Measurements from ENCODE around the gene RERE.
"Not testable (repeated sequence)": the region's sequence is repeated elsewhere in the genome, so short reads cannot be mapped to it uniquely, and the experiment has no call there.

RERE gene

DNA sequence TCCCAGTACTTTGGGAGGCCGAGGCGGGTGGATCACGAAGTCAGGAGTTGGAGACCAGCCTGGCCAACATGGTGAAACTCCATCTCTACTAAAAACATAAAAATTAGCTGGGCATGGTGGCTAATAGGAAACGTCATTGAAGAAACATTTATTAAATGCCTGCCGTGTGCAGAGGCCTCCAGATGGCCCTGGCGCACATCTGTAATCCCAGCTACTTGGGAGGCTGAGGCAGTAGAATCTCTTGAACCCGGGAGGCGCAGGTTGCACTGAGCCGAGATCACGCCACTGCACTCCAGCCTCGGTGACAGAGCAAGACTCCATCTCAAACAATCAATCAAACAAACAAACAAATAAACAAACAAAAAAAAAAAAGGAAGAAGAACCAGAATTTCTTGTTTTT is 368.9 kb downstream of the RERE start:
- peak overlapping the region; percentile 39 for H3K9ac ChIP-seq (ENCODE audit: low read length)
- H3K4me3 ChIP-seq (ENCODE audit: low read depth, low read length); H3K9me3 ChIP-seq (ENCODE audit: control insufficient read depth, insufficient read depth, low read depth, low read length); H3K27me3 ChIP-seq (ENCODE audit: control insufficient read depth, insufficient read depth, low read length); H3K27ac ChIP-seq (ENCODE audit: low read depth, low read length): not testable (repeated sequence)
- peaks cover 13% of the 10 kb centered on the region for H3K36me3 ChIP-seq (ENCODE audit: control insufficient read depth, insufficient read depth, low read length)
- peaks cover 39% of the 10 kb centered on the region for H3K4me1 ChIP-seq (ENCODE audit: control insufficient read depth, insufficient read depth, low read length)

DNA sequence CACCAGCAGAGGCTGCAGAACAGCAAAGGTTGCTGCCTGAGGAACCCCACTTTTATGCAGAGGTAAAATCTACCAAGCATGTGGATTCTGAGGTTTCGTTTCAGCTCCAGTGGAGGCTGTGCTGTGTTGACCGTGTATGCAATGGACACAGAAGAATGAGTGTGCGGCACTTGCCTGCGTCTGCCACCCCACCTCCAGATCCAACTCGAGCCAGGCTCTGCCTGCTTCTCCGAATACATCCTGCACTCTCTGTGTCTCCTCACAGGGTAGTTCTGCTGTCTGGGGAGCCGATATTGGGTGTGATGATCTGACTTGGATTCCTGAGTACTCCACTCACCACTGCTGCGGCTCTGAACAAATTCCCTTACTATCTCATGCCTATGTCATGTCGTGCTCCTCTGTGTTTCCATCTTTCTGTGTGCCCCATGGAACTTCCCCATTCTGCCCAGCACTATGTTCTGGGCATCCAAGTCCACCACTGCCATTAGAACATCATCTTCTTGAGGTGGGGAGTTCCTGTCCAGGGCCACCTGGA is 369.8 kb downstream of the RERE start:
- Histone ChIP-seq H3K36me3 (ENCODE audit: control insufficient read depth, insufficient read depth, low read length) (peaks cover 13% of the 10 kb centered on the region), H3K4me1 (ENCODE audit: control insufficient read depth, insufficient read depth, low read length) (peaks cover 42% of the 10 kb centered on the region), H3K9ac (ENCODE audit: low read length) (no peak overlapping the region), H3K27ac (ENCODE audit: low read depth, low read length) (no peak overlapping the region), H3K27me3 (ENCODE audit: control insufficient read depth, insufficient read depth, low read length) (no peaks in the 10 kb centered on the region), H3K9me3 (ENCODE audit: control insufficient read depth, insufficient read depth, low read depth, low read length) (peaks cover 2% of the 10 kb centered on the region; the same call in 1 of the 2 replicates), H3K4me3 (ENCODE audit: low read depth, low read length) (no peak overlapping the region)

DNA sequence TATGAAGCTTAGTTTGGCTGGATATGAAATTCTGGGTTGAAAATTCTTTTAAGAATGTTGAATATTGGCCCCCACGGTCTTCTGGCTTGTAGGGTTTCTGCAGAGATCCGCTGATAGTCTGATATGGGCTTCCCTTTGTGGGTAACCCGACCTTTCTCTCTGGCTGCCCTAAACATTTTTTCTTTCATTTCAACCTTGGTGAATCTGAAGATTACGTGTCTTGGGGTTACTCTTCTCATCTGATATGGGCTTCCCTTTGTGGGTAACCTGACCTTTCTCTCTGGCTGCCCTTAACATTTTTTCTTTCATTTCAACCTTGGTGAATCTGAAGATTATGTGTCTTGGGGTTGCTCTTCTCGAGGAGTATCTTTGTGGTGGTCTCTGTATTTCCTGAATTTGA is 371.3 kb downstream of the RERE start:
- not testable (repeated sequence) for H3K9me3 ChIP-seq (ENCODE audit: control insufficient read depth, insufficient read depth, low read depth, low read length); H3K27ac ChIP-seq (ENCODE audit: low read depth, low read length); H3K27me3 ChIP-seq (ENCODE audit: control insufficient read depth, insufficient read depth, low read length); H3K4me3 ChIP-seq (ENCODE audit: low read depth, low read length); H3K9ac ChIP-seq (ENCODE audit: low read length)
- H3K36me3 ChIP-seq (ENCODE audit: control insufficient read depth, insufficient read depth, low read length), result peaks cover 13% of the 10 kb centered on the region
- peaks cover 45% of the 10 kb centered on the region for H3K4me1 ChIP-seq (ENCODE audit: control insufficient read depth, insufficient read depth, low read length)

DNA sequence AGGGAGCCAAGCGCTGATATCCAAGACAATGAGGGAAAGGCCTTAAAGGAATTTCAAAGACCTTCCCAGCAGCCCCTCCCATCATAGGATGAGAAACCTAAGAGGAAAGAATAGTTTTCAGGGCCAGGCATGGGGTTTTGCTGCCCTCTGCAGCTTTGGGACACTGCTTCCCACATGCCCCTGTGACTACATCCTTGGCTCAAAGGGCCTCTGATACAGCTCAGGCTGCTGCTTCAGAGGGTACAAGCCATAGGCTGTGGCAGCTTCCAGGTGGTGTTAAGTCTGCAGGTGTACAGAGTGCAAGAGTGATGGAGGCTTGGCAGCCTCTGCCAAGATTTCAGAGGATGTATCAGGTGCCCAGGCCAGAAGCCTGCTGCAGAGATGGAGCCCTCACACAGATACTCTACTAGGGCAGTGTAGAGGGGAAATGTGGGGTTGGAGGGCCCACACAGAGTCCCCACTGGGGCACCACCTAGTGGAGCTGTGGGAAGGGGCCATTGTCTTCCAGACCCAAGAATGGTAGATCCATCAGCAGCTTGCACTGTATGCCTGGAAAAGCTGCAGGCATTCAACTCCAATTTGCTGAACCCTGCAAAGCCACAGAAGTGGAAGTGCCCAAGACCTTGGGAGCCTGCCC is 373.8 kb downstream of the RERE start:
- Histone ChIP-seq H3K4me3 (ENCODE audit: low read depth, low read length) (no peak overlapping the region), H3K9me3 (ENCODE audit: control insufficient read depth, insufficient read depth, low read depth, low read length) (peaks cover 3% of the 10 kb centered on the region; the same call in 1 of the 2 replicates), H3K36me3 (ENCODE audit: control insufficient read depth, insufficient read depth, low read length) (peaks cover 9% of the 10 kb centered on the region), H3K4me1 (ENCODE audit: control insufficient read depth, insufficient read depth, low read length) (peaks cover 36% of the 10 kb centered on the region), H3K27me3 (ENCODE audit: control insufficient read depth, insufficient read depth, low read length) (no peaks in the 10 kb centered on the region), H3K27ac (ENCODE audit: low read depth, low read length) (no peak overlapping the region), H3K9ac (ENCODE audit: low read length) (no peak overlapping the region)

DNA sequence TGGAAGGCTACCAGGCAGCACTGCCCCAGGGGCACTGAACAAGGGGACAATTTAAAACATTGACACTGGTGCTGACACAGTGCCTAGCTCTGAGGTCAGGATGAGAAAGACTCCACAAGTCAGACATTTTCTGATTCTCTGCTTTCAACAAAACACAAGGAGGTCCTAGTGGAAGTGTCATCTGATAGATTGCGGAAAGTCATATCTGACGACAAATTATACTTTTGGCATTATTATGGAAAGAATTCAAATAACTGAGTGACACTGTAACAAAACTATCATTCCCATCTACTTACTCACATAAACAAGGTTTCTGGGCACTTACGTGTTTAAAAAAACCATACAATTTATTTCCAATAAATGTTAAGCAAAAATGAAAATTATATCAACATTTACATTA is 376.0 kb downstream of the RERE start:
- Histone ChIP-seq H3K36me3 (ENCODE audit: control insufficient read depth, insufficient read depth, low read length) (no peaks in the 10 kb centered on the region), H3K27me3 (ENCODE audit: control insufficient read depth, insufficient read depth, low read length) (no peaks in the 10 kb centered on the region), H3K27ac (ENCODE audit: low read depth, low read length) (no peak overlapping the region), H3K4me1 (ENCODE audit: control insufficient read depth, insufficient read depth, low read length) (peaks cover 53% of the 10 kb centered on the region), H3K4me3 (ENCODE audit: low read depth, low read length) (no peak overlapping the region), H3K9me3 (ENCODE audit: control insufficient read depth, insufficient read depth, low read depth, low read length) (peaks cover 3% of the 10 kb centered on the region; the same call in 1 of the 2 replicates), H3K9ac (ENCODE audit: low read length) (no peak overlapping the region)

DNA sequence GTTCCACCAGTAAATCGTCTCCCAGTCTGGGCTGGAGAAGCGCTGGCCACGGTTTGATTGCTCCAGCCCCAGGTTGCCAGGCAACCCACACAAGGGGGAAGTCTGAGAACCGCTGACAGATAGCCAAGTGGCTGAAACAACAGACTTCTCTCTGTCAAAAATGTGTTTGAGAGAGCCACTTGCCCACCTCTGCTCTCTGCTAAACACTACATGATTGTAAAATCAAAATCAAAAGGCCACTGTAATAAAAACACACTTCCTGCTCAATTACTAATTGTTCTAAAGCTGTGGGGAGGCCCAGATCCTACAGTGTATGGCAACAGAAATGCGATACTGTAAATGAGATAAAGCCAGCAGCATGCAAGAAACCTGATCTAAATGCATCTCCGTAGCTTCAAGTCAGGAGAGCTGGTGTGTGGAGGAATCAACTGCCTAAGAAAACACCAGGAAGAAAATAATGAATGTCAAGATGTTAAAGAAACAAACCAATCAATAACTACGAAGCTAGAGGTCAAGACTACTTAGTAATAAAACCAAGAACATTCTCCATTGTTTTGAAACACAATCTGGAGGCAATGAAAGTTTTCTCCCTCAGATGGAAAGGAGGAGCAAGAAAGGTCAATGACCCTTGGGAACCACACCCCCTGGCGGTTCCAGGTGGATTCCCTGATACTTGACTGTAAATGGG is 378.3 kb downstream of the RERE start:
- Histone ChIP-seq H3K9me3 (ENCODE audit: control insufficient read depth, insufficient read depth, low read depth, low read length) (peaks cover 3% of the 10 kb centered on the region; the same call in 1 of the 2 replicates), H3K27ac (ENCODE audit: low read depth, low read length) (0 out of 2 replicates have a peak overlapping the region, but pooled peaks have one; percentile 11), H3K36me3 (ENCODE audit: control insufficient read depth, insufficient read depth, low read length) (no peaks in the 10 kb centered on the region), H3K27me3 (ENCODE audit: control insufficient read depth, insufficient read depth, low read length) (no peaks in the 10 kb centered on the region), H3K9ac (ENCODE audit: low read length) (peak overlapping the region; percentile 10), H3K4me3 (ENCODE audit: low read depth, low read length) (no peak overlapping the region), H3K4me1 (ENCODE audit: control insufficient read depth, insufficient read depth, low read length) (peaks cover 43% of the 10 kb centered on the region)

DNA sequence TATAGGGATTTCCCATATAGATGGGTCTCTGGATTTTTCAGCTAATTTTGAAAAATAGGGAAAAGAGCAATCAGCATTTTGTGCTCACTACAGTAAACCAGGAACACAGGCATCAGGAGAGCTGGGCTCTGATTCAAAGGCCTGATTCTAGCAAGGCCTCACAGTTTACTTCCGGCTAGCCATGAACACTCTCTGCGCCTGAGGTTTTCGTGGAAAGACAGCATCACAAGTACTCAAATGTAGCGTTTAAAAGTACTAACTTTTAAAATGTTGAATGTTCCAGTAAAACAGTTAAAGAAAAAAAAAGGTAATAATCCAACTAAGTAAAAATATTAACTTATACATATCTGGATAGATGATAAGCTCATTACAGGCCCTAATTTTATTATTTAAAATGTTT is 379.0 kb downstream of the RERE start:
- H3K4me1 ChIP-seq (ENCODE audit: control insufficient read depth, insufficient read depth, low read length), result peaks cover 37% of the 10 kb centered on the region
- no peak overlapping the region for H3K9ac ChIP-seq (ENCODE audit: low read length)
- H3K27ac ChIP-seq (ENCODE audit: low read depth, low read length), result 0 out of 2 replicates have a peak overlapping the region, but pooled peaks have one; percentile 11
- H3K36me3 ChIP-seq (ENCODE audit: control insufficient read depth, insufficient read depth, low read length), result no peaks in the 10 kb centered on the region
- H3K4me3 ChIP-seq (ENCODE audit: low read depth, low read length), result no peak overlapping the region
- peaks cover 3% of the 10 kb centered on the region; the same call in 1 of the 2 replicates for H3K9me3 ChIP-seq (ENCODE audit: control insufficient read depth, insufficient read depth, low read depth, low read length)
- H3K27me3 ChIP-seq (ENCODE audit: control insufficient read depth, insufficient read depth, low read length), result no peaks in the 10 kb centered on the region

DNA sequence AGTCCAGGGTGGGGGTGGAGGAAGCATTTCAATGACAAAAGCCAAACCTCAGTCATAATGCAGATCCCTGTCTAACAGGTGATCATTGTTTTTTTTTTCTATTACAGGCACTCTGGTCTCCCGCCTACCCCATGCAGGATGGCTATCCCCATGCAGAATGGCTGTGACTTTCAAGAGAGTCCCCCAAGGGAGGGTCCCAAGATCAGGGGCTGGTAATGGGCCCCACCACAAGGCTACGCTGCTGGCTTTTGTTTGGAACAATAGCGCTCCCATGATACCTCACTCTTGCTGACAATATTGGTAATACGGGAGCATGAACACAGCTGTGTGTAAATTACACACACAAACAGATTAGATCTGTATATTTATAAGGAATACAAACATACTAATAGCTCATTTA is 380.1 kb downstream of the RERE start:
- Histone ChIP-seq H3K27ac (ENCODE audit: low read depth, low read length) (no peak overlapping the region), H3K27me3 (ENCODE audit: control insufficient read depth, insufficient read depth, low read length) (no peaks in the 10 kb centered on the region), H3K36me3 (ENCODE audit: control insufficient read depth, insufficient read depth, low read length) (no peaks in the 10 kb centered on the region), H3K4me3 (ENCODE audit: low read depth, low read length) (no peak overlapping the region), H3K4me1 (ENCODE audit: control insufficient read depth, insufficient read depth, low read length) (peaks cover 33% of the 10 kb centered on the region), H3K9me3 (ENCODE audit: control insufficient read depth, insufficient read depth, low read depth, low read length) (no peaks in the 10 kb centered on the region), H3K9ac (ENCODE audit: low read length) (no peak overlapping the region)

DNA sequence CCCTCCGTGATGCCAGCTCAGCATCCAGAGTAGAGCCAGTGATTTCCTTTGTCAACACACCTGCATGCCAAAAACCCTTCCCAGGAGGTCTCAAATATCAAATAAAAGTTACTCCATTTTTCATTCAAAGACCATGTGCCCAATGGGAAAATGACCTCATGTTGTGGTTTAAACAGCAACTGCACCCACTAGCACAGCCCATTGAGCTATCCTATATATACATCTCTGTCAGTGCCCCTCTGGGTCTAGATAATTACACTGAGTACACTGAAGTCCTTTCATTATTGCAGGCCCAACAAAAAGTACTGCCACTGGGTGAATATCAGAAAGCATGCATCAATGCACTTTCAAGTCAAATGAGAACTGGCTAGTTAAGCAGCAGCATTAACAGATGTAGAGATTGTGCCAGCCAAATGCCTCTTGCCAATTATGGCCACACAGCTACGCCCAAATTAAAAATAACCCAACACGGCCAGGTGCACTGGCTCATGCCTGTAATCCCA is 381.8 kb downstream of the RERE start:
- Histone ChIP-seq H3K27me3 (ENCODE audit: control insufficient read depth, insufficient read depth, low read length) (no peaks in the 10 kb centered on the region), H3K9me3 (ENCODE audit: control insufficient read depth, insufficient read depth, low read depth, low read length) (no peaks in the 10 kb centered on the region), H3K9ac (ENCODE audit: low read length) (no peak overlapping the region), H3K4me1 (ENCODE audit: control insufficient read depth, insufficient read depth, low read length) (peaks cover 35% of the 10 kb centered on the region), H3K27ac (ENCODE audit: low read depth, low read length) (no peak overlapping the region), H3K36me3 (ENCODE audit: control insufficient read depth, insufficient read depth, low read length) (no peaks in the 10 kb centered on the region), H3K4me3 (ENCODE audit: low read depth, low read length) (no peak overlapping the region)

DNA sequence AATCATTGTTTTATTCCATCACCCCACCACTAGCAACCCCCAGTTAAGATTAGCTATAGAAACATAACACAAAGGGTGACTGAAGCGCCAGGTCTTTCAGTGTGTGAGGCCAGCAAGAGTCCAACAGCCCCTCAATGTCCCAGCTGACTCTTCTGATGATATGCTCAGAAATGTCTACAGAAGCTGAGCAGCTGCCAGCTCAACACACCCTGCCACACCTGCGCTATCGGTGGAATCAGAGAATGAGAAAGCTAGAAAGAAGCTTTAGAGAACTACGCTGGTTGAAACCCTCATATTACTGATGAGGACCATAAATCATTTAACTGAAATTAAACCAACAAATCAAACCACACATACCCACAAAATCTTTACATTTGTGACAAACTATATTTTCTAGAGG is 383.3 kb downstream of the RERE start:
- H3K27me3 ChIP-seq (ENCODE audit: control insufficient read depth, insufficient read depth, low read length), result no peaks in the 10 kb centered on the region
- H3K9me3 ChIP-seq (ENCODE audit: control insufficient read depth, insufficient read depth, low read depth, low read length), result no peaks in the 10 kb centered on the region
- peaks cover 31% of the 10 kb centered on the region for H3K4me1 ChIP-seq (ENCODE audit: control insufficient read depth, insufficient read depth, low read length)
- no peak overlapping the region for H3K9ac ChIP-seq (ENCODE audit: low read length)
- no peak overlapping the region for H3K27ac ChIP-seq (ENCODE audit: low read depth, low read length)
- no peak overlapping the region for H3K4me3 ChIP-seq (ENCODE audit: low read depth, low read length)
- H3K36me3 ChIP-seq (ENCODE audit: control insufficient read depth, insufficient read depth, low read length), result no peaks in the 10 kb centered on the region

DNA sequence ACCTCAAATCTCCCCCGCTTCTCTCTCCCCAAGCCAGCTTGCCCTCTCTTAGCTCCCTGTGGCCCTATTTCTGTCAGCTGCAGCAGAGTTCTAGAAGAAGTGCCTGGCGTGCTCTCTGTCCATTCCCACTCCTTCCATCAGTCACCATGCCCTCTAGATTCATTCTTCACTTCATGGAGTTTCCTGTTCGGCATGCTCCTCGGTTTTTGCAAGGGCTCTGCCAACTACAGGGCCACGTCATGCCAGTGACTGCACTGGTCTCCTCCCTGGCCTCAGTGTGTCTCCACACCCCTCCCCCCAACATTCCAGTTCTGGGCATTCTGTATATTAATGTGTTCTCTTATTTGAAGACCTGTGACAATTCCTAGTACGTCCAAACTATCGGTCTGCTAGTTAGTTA is 385.7 kb downstream of the RERE start:
- Histone ChIP-seq H3K27ac (ENCODE audit: low read depth, low read length) (no peak overlapping the region), H3K4me1 (ENCODE audit: control insufficient read depth, insufficient read depth, low read length) (0 out of 2 replicates have a peak, but pooled peaks cover 9% of the 10 kb centered on the region), H3K9me3 (ENCODE audit: control insufficient read depth, insufficient read depth, low read depth, low read length) (no peaks in the 10 kb centered on the region), H3K27me3 (ENCODE audit: control insufficient read depth, insufficient read depth, low read length) (no peaks in the 10 kb centered on the region), H3K9ac (ENCODE audit: low read length) (no peak overlapping the region), H3K4me3 (ENCODE audit: low read depth, low read length) (no peak overlapping the region), H3K36me3 (ENCODE audit: control insufficient read depth, insufficient read depth, low read length) (no peaks in the 10 kb centered on the region)

Data from HUES6 (cell line).